SU-DHL-6 (cell line): ENCODE results near the gene ATPAF1.

Experiments used
- H2AFZ ChIP-seq: fragments of 200-600 bp; sonication (generic); 2 replicates; pipeline ENCODE4 v1.6.1; 2014; ENCODE audit warnings: low read depth, mild to moderate bottlenecking, moderate library complexity, mixed read lengths, antibody characterized with exemption, low read length; ENCODE audit not compliant: severe bottlenecking
- H3F3A ChIP-seq: fragments of 200-600 bp; shearing (Covaris generic); 2 replicates; pipeline ENCODE4 v1.6.0; 2016; ENCODE audit warnings: antibody characterized with exemption, mild to moderate bottlenecking; ENCODE audit not compliant: insufficient read depth
- H3K27ac ChIP-seq: fragments of 200-600 bp; sonication (generic); 2 replicates; pipeline ENCODE4 v1.5.1; 2016; ENCODE audit warnings: low read depth, mild to moderate bottlenecking, low read length, moderate library complexity, mixed read lengths
- H3K27me3 ChIP-seq: fragments of 200-600 bp; sonication (generic), shearing (Covaris generic); 2 replicates; pipeline ENCODE4 v1.6.0; 2014; ENCODE audit warnings: mild to moderate bottlenecking, low read length
- H3K36me3 ChIP-seq: fragments of 200-600 bp; sonication (generic); 2 replicates; pipeline ENCODE4 v1.6.1; 2014; ENCODE audit warnings: mild to moderate bottlenecking, low read length, mixed read lengths
- H3K4me2 ChIP-seq: fragments of 300-600, 200-600 bp; shearing (Covaris generic), sonication (generic); 2 replicates; pipeline ENCODE4 v1.6.0; 2014; ENCODE audit warnings: low read length, low read depth, mild to moderate bottlenecking; ENCODE audit not compliant: poor library complexity, severe bottlenecking
- H3K4me3 ChIP-seq: fragments of 200-600 bp; sonication (generic); 2 replicates; pipeline ENCODE4 v1.5.1; 2014; ENCODE audit warnings: antibody characterized with exemption, low read length, mild to moderate bottlenecking, mixed read lengths; ENCODE audit not compliant: insufficient read depth, poor library complexity, severe bottlenecking
- H3K79me2 ChIP-seq: fragments of 200-600 bp; sonication (generic); 2 replicates; pipeline ENCODE4 v1.6.1; 2014; ENCODE audit warnings: mild to moderate bottlenecking, low read length, moderate library complexity; ENCODE audit not compliant: insufficient read depth
- H3K9ac ChIP-seq: fragments of 200-600 bp; sonication (generic); 2 replicates; pipeline ENCODE4 v1.7.0; 2014; ENCODE audit warnings: mild to moderate bottlenecking, low read length
- H3K9me2 ChIP-seq: fragments of 200-600 bp; sonication (generic); replicated peaks from 2 replicates; pipeline ENCODE4 v1.6.1; 2014; ENCODE audit warnings: low read length; ENCODE audit not compliant: insufficient read depth
- H3K9me3 ChIP-seq: fragments of 200-600 bp; sonication (generic); 2 replicates; pipeline ENCODE4 v1.6.1; 2014; ENCODE audit warnings: low read length, mixed read lengths; ENCODE audit not compliant: insufficient read depth
- H4K20me1 ChIP-seq: fragments of 200-600 bp; sonication (generic); 2 replicates; pipeline ENCODE4 v1.6.1; 2014; ENCODE audit warnings: low read depth, mild to moderate bottlenecking, antibody characterized with exemption, low read length, moderate library complexity, mixed read lengths
- CTCF ChIP-seq: fragments of 200-600 bp; sonication (generic); IDR thresholded peaks from one replicate; pipeline ENCODE4 v1.5.1; 2017; ENCODE audit warnings: antibody characterized with exemption, mild to moderate bottlenecking, low read length, moderate library complexity; ENCODE audit not compliant: insufficient read depth, poor library complexity, severe bottlenecking
- EZH2phosphoT487 ChIP-seq: fragments of 200-600 bp; sonication (generic), shearing (Covaris generic); conservative IDR thresholded peaks from 2 replicates; pipeline ENCODE4 v1.6.1; 2018; ENCODE audit warnings: mild to moderate bottlenecking, antibody characterized with exemption, low read length, moderate library complexity, mixed read lengths

The ATPAF1 gene

GRCh38 chr1:46635205-46635604 lies 33.0 kb downstream of the ATPAF1 start:
- no peaks in the 10 kb centered on the region for H3K36me3 ChIP-seq
- H3K79me2 ChIP-seq = no peaks in the 10 kb centered on the region
- TF ChIP-seq EZH2phosphoT487 = no peak
- no peak for TF ChIP-seq CTCF
- H3F3A ChIP-seq = no peaks in the 10 kb centered on the region
- H3K4me3 ChIP-seq = no peak overlapping the region
- H3K27me3 ChIP-seq = no peaks in the 10 kb centered on the region
- no peaks in the 10 kb centered on the region for H3K9me2 ChIP-seq
- no peaks in the 10 kb centered on the region for H3K9me3 ChIP-seq
- H3K27ac ChIP-seq = no peak overlapping the region
- H4K20me1 ChIP-seq = no peaks in the 10 kb centered on the region
- H3K9ac ChIP-seq = no peak overlapping the region
- H3K4me2 ChIP-seq = no peak overlapping the region
- H2AFZ ChIP-seq = no peak overlapping the region

- no peaks in the 10 kb centered on the region for H3K36me3 ChIP-seq
- TF ChIP-seq CTCF = no peak
- no peak for TF ChIP-seq EZH2phosphoT487
- H3K4me3 ChIP-seq = no peak overlapping the region
- H4K20me1 ChIP-seq = no peaks in the 10 kb centered on the region
- H3K9me2 ChIP-seq = no peaks in the 10 kb centered on the region
- no peak overlapping the region for H3K9ac ChIP-seq
- H3K4me2 ChIP-seq = no peak overlapping the region
- no peaks in the 10 kb centered on the region for H3F3A ChIP-seq
- H3K79me2 ChIP-seq = no peaks in the 10 kb centered on the region
- H2AFZ ChIP-seq = no peak overlapping the region
- no peaks in the 10 kb centered on the region for H3K9me3 ChIP-seq
- no peaks in the 10 kb centered on the region for H3K27me3 ChIP-seq
- no peak overlapping the region for H3K27ac ChIP-seq
Observed at GRCh38 chr1:46630719-46631118, 37.4 kb downstream of the ATPAF1 start.

DNA sequence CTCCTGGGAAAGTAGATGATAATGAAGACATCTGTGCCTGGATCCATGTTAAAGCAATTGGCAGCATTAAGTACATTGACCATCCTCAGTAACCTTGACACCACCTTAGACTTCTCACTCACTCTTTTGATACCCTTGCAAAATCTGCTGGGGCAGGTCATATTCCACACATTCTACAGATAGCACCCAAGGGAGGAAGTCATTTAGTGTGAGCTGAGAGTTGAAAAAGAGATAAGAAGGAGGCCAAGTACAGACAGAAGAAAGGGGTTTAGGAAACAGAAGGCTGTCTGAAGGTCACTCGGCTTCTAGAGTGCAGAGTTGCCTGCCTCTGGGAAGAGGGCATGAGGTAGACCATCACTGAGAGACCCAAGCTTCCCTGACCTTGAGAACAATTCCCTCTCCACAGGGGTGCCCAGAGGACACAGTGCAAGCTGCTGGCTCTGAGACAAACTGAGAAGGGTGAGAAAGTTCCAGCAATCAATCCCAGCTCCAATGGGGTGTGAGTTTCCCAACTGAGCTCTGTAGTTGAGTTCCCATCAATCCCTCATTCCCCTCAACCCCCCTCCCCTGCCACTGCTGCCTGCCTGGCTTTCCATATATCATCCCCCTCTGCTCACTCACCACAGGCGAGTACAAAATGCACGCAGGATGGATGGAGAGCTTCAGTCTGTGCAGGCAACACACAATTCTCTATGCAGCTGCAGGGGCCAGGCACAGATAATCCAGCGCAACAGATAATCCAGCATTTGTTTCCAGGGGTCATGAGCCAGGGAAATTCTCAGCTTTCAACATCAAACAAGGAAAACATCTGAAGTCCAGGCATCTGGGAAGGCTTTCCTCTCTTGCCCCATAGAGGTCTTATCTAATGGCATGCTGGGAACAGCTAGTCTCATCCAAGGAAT lies 44.2 kb downstream of the ATPAF1 start:
- Histone ChIP-seq H3K9me2 (no peaks in the 10 kb centered on the region), H3K27ac (no peak overlapping the region), H3K4me3 (no peak overlapping the region), H3K36me3 (no peaks in the 10 kb centered on the region), H3K79me2 (no peaks in the 10 kb centered on the region), H4K20me1 (no peaks in the 10 kb centered on the region), H2AFZ (no peak overlapping the region), H3K9ac (no peak overlapping the region), H3K27me3 (no peaks in the 10 kb centered on the region), H3K4me2 (no peak overlapping the region), H3K9me3 (no peaks in the 10 kb centered on the region), H3F3A (no peaks in the 10 kb centered on the region)
- TF ChIP-seq EZH2phosphoT487 = no peak
- no peak for TF ChIP-seq CTCF
